ENCODE measurements around the gene TWF2.

Gene TWF2

GRCh38 chr3:52250122-52250521 lies 11.2 kb upstream of the TWF2 start:
- Histone ChIP-seq H2AFZ (ENCODE audit: low read depth) (no peak overlapping the region), H3K4me3 (IDR thresholded peaks at IDR 0.05; ENCODE audit: insufficient read depth, low read depth, low read length) (no peak overlapping the region), H3K27ac (no peak overlapping the region), H3K4me2 (no peak overlapping the region), H3K4me1 (ENCODE audit: low read depth, poor library complexity, severe bottlenecking) (peaks cover 28% of the 10 kb centered on the region), H3K27me3 (ENCODE audit: insufficient read depth, low read depth) (no peaks in the 10 kb centered on the region), H3K9ac (no peak overlapping the region), H3K79me2 (ENCODE audit: insufficient read depth, low read depth) (no peaks in the 10 kb centered on the region), H4K20me1 (ENCODE audit: insufficient read depth) (no peaks in the 10 kb centered on the region), H3K36me3 (ENCODE audit: insufficient read depth) (no peaks in the 10 kb centered on the region)
- no peak for TF ChIP-seq CTCF (conservative IDR thresholded peaks at IDR 0.05; ENCODE audit: low read depth, low read length)

- Histone ChIP-seq H3K4me1 (ENCODE audit: low read depth, poor library complexity, severe bottlenecking) (peaks cover 27% of the 10 kb centered on the region), H4K20me1 (ENCODE audit: insufficient read depth) (no peaks in the 10 kb centered on the region), H3K27me3 (ENCODE audit: insufficient read depth, low read depth) (no peaks in the 10 kb centered on the region), H3K27ac (no peak overlapping the region), H3K4me2 (no peak overlapping the region), H2AFZ (ENCODE audit: low read depth) (no peak overlapping the region), H3K9ac (no peak overlapping the region), H3K4me3 (IDR thresholded peaks at IDR 0.05; ENCODE audit: insufficient read depth, low read depth, low read length) (no peak overlapping the region), H3K79me2 (ENCODE audit: insufficient read depth, low read depth) (no peaks in the 10 kb centered on the region), H3K36me3 (ENCODE audit: insufficient read depth) (no peaks in the 10 kb centered on the region)
- no peak for TF ChIP-seq CTCF (conservative IDR thresholded peaks at IDR 0.05; ENCODE audit: low read depth, low read length)
These were observed 10.7 kb upstream of the TWF2 start for GRCh38 chr3:52249683-52250082.

- Histone ChIP-seq H2AFZ (ENCODE audit: low read depth) (no peak overlapping the region), H3K4me1 (ENCODE audit: low read depth, poor library complexity, severe bottlenecking) (peaks cover 21% of the 10 kb centered on the region), H4K20me1 (ENCODE audit: insufficient read depth) (no peaks in the 10 kb centered on the region), H3K9ac (no peak overlapping the region), H3K4me3 (IDR thresholded peaks at IDR 0.05; ENCODE audit: insufficient read depth, low read depth, low read length) (no peak overlapping the region), H3K36me3 (ENCODE audit: insufficient read depth) (no peaks in the 10 kb centered on the region), H3K4me2 (no peak overlapping the region), H3K79me2 (ENCODE audit: insufficient read depth, low read depth) (no peaks in the 10 kb centered on the region), H3K27me3 (ENCODE audit: insufficient read depth, low read depth) (no peaks in the 10 kb centered on the region), H3K27ac (no peak overlapping the region)
- TF ChIP-seq CTCF (conservative IDR thresholded peaks at IDR 0.05; ENCODE audit: low read depth, low read length): no peak
These were observed 10.0 kb upstream of the TWF2 start for GRCh38 chr3:52248816-52249547.

- no peak overlapping the region for H3K27ac ChIP-seq
- H3K4me2 ChIP-seq: no peak overlapping the region
- no peak overlapping the region for H3K9ac ChIP-seq
- no peaks in the 10 kb centered on the region for H3K79me2 ChIP-seq (ENCODE audit: insufficient read depth, low read depth)
- H4K20me1 ChIP-seq (ENCODE audit: insufficient read depth): no peaks in the 10 kb centered on the region
- peaks cover 12% of the 10 kb centered on the region for H3K4me1 ChIP-seq (ENCODE audit: low read depth, poor library complexity, severe bottlenecking)
- H3K4me3 ChIP-seq (IDR thresholded peaks at IDR 0.05; ENCODE audit: insufficient read depth, low read depth, low read length): no peak overlapping the region
- no peak overlapping the region for H2AFZ ChIP-seq (ENCODE audit: low read depth)
- no peaks in the 10 kb centered on the region for H3K36me3 ChIP-seq (ENCODE audit: insufficient read depth)
- no peaks in the 10 kb centered on the region for H3K27me3 ChIP-seq (ENCODE audit: insufficient read depth, low read depth)
- TF ChIP-seq CTCF (conservative IDR thresholded peaks at IDR 0.05; ENCODE audit: low read depth, low read length): no peak
These were observed 9.2 kb upstream of the TWF2 start for GRCh38 chr3:52248165-52248541.

All from KMS-11 (cell line).